GM12864 (cell line): ENCODE measurements around the gene PHLPP1.

Experiments used
- DNase-seq: peaks from one replicate; pipeline ENCODE4 v3.0.0-alpha.2; 2011; ENCODE audit warnings: low read depth
- H3K4me3 ChIP-seq: 2 replicates; pipeline ENCODE4 v1.5.1; 2011; ENCODE audit warnings: mild to moderate bottlenecking, low read depth, low read length, control low read depth
- TF ChIP-seq, protein P1 (sequence below): IDR thresholded peaks from 2 replicates; pipeline ENCODE4 v1.5.1; 2011; ENCODE audit warnings: low read depth, mild to moderate bottlenecking, moderate library complexity, low read length, control low read depth, inconsistent platforms; ENCODE audit errors: missing control alignments

Gene PHLPP1

DNA sequence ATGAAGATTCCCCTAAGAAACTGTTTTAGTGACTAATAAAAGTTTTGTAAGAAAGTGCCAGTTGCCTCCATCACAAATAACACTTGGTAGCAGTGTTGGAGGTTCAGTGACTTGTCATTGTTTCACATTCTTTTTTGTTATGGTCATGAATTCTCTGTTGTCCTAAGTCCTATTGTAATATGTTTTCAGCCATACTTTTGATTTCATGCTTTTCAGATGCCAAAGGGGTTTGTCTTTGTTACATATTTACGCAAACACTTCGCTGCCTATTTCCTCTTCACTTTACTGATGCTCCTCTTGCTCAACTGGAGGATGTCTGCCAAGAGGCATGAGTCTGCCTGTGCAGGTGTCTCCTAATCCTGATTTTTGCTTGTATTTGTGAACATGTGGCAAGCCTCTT lies 66.6 kb downstream of the PHLPP1 start:
- no peak overlapping the region for H3K4me3 ChIP-seq
- TF ChIP-seq, protein P1, sequence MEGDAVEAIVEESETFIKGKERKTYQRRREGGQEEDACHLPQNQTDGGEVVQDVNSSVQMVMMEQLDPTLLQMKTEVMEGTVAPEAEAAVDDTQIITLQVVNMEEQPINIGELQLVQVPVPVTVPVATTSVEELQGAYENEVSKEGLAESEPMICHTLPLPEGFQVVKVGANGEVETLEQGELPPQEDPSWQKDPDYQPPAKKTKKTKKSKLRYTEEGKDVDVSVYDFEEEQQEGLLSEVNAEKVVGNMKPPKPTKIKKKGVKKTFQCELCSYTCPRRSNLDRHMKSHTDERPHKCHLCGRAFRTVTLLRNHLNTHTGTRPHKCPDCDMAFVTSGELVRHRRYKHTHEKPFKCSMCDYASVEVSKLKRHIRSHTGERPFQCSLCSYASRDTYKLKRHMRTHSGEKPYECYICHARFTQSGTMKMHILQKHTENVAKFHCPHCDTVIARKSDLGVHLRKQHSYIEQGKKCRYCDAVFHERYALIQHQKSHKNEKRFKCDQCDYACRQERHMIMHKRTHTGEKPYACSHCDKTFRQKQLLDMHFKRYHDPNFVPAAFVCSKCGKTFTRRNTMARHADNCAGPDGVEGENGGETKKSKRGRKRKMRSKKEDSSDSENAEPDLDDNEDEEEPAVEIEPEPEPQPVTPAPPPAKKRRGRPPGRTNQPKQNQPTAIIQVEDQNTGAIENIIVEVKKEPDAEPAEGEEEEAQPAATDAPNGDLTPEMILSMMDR: no peak
- no peak for DNase-seq

DNA sequence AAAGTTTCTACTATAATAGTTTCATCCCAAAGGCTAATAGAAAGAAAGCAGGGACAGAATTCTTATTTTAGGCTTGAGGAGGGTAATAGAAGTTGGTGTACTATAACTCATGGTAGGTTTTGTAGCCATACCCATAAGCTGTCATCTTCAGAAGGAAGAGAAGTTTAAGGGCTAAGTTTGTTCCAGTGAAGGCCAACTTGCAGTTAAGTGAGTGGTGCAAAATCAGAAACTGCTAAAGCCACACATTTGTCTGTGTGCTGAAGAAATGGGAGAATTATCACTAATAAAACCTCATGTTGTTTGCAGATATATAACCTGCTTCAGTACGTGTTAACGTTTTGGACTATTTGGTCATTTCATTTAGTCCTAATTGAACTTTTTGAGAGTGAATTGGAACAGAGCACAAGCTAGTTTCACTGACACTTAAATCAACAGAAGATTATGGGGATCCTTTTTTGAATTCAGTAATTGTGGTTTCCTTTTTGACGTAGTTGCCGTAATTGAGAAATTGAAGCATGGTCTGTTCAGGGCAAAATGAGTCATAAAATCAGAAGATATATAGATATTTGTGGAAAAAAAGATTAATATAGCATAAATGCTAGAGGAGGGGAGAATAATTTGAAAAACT lies 69.1 kb downstream of the PHLPP1 start:
- H3K4me3 ChIP-seq: no peak overlapping the region; the same call in 1 of the 2 replicates
- DNase-seq: no peak
- TF ChIP-seq, protein P1: no peak

DNA sequence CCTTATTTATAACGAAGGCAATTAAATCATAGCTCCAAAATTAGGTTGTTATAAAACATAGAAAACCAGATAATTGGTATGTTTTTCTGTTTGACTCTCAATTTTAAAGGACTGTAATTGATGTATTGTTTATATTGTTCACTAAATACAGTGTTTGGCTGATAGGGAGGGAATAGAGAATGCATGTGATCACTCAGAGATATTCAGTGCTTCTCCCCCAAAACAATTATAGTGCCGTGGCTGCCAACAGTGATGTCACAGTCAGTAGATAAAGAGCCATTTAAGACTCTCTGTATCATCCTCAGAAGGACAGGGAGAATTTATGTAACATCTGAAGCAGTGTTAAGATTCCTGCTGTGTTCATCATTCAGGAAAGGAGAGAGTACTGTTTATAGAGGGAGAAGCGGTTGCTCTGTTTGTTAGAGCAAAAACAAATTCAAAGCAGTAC lies 69.6 kb downstream of the PHLPP1 start:
- H3K4me3 ChIP-seq: no peak overlapping the region
- TF ChIP-seq, protein P1: no peak
- DNase-seq: no peak

DNA sequence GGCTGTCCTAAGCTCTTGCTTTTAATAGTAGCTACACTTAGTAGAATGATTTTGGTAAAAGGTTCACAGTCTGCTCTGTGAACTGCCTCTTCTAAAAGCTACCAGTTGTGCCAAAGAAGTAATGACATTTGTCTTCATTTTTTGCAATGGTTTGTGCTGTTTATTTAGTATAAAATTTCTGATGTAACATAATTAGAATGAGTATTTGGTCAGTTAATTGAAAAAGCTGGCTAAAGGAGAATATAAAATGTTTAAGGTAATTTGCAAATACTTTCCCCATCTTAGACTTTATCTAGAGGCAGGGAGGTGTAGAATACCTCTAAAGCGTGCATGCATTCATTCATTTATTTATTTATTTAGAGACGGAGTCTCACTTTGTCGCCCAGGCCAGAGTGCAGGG lies 71.3 kb downstream of the PHLPP1 start:
- no peak overlapping the region for H3K4me3 ChIP-seq
- DNase-seq: no peak
- TF ChIP-seq, protein P1: no peak

DNA sequence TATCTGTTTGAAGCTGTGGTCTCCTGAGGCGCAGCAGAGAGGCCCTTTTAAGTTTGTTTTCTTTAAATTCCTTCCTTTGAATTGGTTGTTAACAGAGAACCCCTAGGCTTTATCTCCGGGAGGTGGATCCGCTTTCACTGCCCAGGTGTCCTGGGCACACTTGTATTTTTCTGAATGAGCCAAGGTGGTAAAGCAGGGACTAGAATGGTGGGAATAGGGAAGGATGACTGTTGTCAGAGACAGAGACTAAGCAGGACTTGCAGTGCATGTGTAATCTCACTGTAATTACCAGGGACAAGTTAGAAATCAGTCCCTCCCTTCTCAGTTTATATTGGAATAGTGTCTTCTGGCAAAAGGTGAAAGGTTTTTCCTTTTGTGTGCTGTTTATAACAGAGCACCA lies 72.8 kb downstream of the PHLPP1 start:
- no peak for DNase-seq
- H3K4me3 ChIP-seq: no peak overlapping the region
- TF ChIP-seq, protein P1: no peak

DNA sequence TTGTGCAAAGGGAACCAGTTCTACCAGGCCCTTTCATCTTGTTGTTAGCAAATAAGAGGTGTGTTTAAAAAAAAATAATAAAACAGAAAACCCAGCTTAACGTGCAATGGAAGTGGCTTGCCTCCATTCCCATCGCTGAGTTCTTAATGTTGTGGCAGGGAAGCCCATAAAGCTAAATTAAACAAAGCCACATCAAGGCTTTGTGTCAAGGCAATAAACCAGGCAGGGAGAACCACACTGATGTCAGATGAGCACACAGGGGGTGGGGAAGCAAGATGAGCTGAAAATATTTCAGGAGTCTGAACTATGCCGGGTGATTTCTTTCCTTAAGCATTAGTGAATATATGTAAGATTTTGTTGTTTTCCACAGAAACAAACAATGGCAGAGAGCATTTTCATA lies 73.5 kb downstream of the PHLPP1 start:
- DNase-seq: no peak
- H3K4me3 ChIP-seq: no peak overlapping the region
- TF ChIP-seq, protein P1: no peak

DNA sequence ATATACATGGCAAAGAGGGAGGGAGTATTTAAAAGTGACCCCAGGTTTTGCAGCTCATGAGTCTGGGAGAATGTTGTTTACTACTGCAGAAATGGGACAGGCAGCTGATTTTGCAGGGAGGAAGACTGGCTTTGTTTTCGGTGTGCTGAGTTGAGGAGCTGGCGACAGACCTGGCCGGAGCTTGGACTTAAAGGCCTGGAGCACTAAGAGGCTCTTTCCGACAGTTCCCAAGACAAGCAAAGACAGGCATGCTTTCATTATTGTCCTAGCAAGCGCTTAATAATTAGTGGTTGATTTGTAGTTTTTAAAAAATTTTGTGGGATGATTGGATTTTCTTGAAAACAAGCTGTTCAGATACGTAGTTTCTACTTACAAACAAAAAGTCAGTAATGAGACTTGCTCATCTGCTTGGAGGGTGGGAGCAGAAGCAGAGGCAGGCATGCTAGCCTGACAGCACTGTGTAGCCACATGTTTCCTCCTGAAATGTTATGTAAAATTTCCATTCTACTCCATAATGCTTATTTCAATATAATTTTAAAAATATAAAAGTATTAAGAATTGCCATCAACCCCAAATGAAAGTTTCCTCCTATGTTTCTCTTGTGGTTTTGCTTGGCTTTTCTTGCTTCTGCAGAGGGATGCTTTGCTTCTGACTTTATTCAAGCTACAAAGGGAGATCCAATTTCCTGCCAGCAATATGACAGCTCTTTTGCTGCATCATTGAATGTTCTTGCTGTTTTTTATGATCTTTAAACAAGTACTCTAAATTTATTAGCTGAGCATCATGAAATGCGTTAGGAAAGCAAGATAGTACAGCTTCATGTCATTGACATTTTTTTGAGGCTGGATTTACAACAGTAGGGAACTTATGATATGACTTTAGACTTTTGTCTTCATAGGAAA lies 75.8 kb downstream of the PHLPP1 start:
- no peak overlapping the region for H3K4me3 ChIP-seq
- no peak for DNase-seq

More for the DNA sequence above, 75.8 kb downstream of the PHLPP1 start:
- TF ChIP-seq, protein P1: no peak
